ENCODE data around the gene FTCD.
"Not testable (repeated sequence)": the region's sequence is repeated elsewhere in the genome, so short reads cannot be mapped to it uniquely, and the experiment has no call there.

FTCD gene, protein sequence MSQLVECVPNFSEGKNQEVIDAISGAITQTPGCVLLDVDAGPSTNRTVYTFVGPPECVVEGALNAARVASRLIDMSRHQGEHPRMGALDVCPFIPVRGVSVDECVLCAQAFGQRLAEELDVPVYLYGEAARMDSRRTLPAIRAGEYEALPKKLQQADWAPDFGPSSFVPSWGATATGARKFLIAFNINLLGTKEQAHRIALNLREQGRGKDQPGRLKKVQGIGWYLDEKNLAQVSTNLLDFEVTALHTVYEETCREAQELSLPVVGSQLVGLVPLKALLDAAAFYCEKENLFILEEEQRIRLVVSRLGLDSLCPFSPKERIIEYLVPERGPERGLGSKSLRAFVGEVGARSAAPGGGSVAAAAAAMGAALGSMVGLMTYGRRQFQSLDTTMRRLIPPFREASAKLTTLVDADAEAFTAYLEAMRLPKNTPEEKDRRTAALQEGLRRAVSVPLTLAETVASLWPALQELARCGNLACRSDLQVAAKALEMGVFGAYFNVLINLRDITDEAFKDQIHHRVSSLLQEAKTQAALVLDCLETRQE

DNA sequence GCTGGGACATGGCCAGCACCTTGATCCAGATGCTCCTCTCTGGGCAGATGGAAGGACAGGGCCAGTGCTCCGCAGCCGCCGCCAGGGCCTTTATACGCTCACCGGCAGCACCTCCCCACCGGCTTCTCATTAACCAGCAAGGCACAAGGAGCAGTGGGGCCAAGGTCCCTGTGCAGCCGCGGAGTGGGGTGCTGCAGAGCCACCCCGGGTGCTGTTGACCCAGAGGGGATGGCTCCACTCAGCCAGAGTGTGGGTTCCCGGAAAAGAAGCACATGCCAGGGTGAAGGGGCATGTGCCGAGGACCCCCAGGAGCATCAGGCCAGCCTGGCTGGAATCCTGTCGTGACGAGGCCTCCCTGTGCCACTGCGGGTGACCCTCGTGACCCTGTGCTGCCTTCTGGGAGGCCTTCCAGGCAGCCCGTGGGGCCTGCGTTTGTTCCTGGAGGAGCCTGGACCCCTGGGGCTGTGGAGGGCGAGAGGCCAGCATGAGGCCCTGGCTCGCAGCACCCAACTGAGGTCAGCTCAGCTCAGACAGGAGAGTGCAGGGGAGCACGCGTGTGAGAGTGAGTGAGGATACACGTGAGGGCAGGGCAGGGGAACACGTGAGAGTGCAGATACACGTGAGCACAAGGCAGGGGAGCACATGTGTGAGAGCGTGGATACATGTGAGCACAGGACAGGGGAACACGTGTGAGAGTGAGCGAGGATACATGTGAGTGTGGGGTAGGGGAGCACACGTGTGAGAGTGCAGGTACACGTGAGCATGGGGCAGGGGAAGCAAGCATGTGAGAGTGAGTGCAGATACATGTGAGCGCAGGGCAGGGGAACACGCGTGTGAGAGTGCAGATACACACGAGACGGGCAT, at the start of gene FTCD:
Gene FTCD (minus strand): TSS at position 66 of the 864 bp plus-strand sequence. CDS start 56 bp downstream, at position 10.
- FAIRE-seq, result no peak

DNA sequence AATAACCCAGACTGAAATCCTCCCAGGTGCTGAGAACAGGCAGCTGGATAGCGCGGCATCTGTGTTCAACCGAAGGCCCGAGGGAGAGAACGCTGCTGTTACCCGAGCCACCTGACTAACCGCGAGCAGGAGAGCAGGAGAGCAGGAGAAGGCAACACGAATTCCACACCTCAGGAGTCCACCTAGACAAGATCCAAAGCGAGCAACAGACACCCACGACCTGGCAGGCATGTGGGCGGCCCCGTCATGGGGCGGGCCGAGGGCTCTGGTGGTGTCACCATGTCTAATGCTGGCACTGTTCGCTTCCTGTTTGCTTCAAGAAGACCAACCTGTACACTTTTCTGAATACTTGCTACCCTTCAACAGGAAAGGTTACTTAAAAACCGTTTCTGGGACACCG, 49.8 kb upstream of the FTCD start:
- no peak for FAIRE-seq

DNA sequence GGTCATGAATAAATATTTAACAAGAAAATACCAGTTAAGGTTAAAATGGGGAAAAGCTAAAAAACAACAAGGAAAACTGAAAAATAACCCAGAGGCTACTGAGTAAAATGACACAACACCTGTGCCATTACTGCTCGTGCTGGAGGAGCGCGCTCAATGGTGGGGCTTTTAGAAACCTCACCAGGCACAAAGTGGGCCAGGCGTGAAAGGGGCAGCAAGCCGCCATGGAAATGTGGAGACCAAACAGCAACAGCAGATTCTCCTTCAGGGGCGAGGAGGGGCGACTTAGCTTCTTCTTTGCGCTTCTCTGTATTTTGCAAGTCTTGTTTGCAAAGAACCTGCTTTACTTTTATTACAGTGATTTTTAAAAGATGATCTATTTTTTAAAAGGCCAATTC, 47.8 kb upstream of the FTCD start:
- FAIRE-seq, result no peak

DNA sequence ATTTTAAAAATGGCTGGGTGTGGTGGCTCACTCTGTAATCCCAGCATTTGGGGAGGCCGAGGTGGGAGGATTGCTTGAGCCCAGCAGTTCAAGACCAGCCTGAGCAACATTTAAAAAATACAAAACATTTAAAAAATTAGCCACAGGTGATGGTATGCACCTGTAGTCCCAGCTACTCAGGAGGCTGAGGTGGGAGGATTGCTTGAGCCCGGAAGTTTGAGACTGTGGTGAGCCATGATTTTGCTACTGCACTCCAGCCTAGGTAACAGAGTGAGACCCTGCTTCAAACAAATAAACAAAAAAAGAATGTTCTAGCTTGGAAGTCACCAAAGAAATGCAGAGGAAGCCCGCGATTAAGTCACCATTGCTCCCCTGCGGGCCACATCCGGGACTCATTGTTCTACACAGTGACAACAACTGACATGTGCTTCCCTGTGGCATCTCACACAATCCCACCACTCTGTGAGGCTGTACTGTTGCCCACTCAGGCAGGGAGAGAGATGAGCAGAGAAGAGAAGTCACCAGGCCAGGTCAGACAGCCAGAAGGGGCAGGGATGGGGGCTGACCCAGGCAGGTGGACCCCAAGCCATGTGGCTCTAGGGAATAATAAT, 47.3 kb upstream of the FTCD start:
- no peak for FAIRE-seq

DNA sequence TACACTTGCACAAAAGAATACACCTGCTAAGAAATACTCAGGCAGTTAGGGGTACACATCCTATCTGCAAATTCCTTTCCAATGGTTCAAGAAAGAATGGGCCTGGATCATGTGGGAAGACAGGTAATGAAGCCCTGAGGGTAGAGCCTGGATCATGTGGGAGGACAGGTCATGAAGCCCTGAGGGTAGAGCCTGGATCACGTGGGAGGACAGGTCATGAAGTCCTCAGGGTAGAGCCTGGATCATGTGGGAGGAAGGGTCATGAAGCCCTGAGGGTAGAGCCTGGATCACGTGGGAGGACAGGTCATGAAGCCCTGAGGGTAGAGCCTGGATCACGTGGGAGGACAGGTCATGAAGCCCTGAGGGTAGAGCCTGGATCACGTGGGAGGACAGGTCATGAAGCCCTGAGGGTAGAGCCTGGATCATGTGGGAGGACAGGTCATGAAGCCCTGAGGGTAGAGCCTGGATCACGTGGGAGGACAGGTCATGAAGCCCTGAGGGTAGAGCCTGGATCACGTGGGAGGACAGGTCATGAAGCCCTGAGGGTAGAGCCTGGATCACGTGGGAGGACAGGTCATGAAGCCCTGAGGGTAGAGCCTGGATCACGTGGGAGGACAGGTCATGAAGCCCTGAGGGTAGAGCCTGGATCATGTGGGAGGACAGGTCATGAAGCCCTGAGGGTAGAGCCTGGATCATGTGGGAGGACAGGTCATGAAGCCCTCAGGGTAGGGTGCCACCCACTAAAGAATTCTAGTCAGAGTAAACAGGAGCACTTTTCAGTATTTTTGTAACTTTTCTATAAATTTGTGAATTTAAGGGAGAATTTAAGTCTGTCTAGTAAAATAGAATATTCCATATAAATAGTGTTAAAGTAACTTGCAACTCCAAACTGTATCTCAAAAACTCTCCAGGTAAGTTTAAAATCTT, 45.8 kb upstream of the FTCD start:
- not testable (repeated sequence) for FAIRE-seq

DNA sequence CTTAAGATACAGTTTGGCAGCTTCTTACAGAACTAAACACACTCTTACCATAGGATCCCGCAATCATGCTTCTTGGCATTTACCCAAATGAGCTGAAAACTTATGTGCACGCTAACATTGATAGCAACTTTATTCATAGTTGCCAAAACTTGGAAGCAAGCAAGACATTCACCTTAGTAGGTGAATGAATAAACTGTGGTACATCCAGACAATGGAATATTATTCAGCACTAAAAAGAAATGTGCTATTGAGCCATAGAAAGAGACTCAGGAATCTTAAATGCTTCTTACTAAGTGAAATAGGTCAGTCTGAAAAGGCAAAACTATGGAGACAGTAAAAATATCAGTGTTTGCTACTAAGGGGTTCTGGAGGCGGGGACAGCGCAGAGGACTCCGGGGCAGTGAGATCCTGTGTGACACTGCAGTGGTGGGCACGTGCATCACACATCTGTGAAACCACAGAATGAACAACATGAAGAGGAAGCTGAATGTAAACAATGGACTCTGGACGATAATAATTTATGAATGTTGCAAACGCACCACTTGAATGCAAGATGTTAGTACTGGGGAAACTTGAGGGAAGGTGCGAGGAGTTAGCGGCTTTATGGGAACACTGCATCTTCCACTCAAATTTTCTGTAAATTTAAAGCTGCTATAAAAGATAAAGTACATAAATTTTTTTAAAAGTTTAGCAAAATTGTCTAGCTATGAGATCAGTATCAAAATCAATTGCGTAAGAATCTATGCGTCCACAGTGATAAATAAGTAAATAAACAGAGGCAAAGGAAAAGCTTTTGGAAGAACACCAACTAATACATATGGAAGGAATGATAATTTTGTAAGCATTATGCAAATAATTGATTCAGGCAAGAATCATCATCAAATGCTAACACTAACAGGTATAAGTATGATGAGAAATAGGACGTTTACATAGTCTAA, 44.3 kb upstream of the FTCD start:
- FAIRE-seq, result no peak

DNA sequence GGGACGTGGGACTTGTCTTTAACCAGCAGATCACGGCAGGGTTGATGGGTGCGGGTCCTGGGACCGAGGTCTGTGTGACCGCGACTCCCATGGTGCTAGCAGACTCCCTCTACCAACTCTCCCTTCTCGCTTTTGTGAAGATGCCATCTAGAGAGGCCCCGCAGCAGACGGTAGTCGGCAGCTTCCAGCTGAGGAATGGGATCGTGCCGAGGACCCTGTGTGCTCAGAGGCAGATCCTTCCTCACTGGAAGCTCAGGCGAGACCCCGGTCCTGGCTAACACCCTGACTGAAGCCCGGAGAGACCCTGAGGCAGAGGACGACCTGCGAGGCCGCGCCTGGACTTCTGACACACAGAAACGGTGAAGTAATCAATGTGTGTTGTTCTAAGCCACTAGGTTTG, 41.4 kb upstream of the FTCD start:
- FAIRE-seq, result no peak

DNA sequence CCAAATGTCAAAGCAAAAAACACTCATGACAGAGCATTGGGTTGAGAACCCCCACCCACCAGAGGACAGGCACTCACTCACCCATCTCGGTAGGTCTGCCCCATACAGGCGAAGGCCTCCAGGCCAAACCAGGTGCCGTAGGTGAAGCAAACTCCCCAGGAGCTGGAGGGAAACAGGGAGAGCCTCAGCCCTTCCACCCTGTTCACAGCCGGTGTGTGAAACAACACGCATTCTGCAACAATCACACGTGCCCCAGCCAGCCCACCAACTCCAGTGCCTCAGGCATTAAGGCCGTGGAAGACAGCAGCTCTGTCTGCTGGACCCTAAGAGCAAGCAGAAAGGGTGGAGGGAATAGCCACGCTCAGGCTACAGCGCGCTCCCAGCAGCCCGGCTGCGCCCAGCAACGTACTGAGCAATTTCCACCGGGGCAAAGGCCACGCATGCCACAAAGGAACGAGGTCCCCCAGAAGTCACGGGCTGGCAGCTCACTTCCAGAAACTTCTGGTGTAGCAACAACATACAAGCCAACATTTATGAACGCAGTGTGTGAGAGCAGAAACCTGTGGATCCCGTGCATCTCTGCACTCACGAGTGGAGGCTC, 40.3 kb upstream of the FTCD start:
- FAIRE-seq, result no peak

DNA sequence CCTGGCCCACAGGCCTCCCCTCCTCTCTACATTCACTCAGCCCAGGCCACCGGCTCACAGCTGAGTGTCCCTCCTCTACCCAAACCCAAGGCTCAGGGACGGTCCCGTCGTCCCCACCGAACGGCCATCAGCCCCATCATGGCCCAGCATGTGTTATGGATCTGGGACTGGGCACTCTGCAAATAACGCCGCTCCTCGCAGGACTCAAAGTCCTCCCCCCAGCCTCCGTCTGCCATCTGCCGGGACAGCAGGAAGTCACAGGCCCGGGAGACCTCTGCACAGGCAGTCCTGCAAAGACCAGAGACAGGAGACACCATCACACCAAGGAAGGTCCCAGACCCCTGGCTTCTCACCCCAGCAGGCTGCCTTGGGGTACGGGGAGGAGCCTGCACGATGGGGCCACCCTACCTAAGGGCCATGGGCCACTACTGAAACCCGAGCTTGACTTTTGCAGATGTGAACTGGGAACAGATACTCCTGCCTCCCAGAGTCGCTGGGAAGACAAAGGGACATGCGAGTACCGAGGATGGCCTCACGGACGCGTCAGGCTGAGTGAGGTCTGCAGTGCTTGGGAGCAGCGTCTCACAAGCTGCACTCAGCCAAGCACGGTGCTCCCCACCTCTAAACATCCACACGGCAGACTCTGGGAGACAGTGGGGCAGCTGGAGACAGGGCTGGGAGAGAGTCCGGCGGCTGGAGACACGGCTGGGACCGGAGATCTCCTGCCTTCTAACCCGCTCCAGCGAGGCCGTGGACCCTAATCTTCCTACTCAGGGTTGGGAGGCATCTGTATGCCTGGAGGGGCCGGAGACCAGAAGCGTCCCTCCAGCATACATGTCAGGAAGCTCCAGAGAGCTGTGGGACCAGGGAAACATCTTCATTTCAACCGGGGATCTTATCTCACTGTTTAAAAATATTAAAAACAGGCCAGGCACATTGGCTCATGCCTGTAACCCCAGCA, 39.3 kb upstream of the FTCD start:
- no peak for FAIRE-seq

DNA sequence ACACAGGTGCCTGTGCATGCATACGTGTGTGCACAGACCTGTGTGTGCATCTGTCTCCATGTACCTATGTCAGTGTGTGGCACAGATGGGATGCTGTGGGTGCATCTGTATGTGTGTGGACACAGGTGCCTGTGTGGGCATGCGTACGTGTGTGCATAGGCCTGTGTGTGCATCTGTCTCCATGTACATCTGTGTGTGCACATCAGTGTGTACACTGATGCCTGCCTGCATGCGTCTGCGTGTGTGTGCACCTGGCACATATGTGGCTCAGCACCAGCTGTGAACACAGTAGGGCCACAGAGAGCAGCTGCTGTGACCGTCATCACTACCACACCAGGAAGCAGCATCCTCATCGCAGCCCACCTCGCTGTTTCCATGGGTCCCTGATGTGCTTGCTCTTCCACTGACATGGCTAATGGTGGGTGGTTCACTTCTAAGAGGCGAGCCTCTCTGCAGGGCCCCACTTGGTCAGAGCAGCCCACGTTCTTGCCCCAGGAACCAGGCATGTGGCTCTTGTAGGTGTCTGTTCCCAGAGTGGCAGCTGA, 38.5 kb upstream of the FTCD start:
- FAIRE-seq, result no peak

DNA sequence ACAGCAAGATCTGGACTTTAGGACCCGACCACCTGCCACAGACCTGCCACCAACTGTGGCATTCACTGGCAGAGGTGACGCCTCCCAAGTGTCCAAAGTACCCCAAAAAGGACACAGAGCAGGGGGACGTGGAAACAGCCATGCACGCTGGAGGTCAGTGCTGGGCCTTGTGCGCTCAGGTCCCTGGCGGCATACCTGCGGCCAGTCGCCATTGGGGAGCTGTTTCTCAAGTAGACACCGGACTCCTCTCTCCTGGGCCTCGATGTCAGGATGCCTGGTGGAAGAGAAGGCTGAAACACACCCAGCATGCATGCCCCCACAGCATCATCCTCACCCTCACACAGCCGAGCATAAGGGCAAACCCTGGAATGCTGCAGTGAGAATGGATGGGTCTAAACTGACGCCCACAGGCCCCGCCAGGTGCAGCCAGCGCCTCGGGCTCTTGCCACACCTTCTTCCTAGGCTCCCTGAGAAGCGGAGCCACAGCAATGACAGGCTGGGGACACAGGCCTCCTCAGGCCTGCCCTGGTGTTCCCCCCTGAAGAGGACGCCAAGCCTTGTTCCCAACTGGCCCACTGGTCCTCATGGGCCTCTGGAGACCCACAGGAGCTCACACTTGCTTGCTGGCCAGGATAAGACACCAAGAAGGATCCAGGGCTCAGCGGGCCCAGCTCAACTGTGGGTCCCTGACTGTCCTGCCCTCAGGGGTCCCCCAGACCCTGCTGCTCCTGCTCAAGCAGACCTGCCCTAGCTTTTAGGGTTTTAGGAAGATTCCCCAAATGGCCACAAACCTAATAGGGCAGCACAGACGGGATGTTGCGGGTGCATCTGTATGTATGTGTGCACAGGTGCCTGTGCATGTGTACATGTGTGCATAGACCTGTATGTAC, 36.6 kb upstream of the FTCD start:
- FAIRE-seq, result no peak

DNA sequence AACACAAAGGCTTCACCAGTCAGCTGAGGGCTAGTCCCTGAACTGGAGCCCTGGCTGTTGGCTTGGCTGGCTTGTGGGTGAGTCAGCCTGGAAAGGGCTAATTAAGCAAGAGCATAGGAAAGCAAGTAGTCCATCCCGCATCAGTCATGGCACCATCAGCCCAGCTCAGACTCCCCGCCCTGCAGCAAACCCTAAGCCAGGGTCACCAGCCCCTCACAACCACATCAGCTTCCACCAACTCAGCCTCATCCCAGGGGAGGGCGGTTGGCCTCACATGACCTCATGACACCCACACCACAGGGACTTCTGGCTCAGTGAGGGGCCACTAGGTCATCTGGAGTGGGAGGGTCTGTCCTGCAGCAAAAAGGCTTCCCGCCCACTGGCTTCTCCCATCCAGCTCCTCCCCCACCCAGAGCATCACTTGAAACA, 35.9 kb upstream of the FTCD start:
- no peak for FAIRE-seq

DNA sequence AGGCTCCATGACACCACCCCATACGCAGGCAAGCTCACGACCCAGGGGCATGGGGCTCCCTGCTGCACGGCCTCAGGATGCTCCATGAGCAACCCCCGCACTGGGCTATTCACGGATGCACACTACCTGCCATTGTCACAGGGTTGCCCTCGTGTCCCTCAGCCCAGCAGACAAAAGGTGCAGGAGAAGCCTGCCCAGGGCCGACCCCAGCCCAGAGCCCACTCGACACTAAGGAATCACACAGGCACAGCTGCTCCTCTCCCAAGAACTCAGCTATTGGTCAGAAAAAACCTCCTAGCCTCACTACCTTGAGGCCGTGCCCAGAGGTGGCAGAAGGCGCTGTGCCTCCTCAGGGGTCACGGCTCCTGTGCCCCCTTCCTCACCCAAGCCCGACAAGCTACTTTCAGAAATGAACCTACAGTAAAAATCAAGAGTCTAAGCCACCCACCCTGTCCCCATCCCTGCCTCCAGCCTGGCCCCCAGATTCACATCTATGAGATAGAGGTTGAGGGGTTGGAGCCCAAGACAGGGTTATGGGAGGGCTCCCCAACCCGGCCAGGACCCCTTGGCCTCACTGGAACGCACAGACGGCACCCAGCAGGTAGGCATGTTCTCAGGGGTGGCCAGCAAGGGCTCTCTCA, 35.2 kb upstream of the FTCD start:
- no peak for FAIRE-seq

DNA sequence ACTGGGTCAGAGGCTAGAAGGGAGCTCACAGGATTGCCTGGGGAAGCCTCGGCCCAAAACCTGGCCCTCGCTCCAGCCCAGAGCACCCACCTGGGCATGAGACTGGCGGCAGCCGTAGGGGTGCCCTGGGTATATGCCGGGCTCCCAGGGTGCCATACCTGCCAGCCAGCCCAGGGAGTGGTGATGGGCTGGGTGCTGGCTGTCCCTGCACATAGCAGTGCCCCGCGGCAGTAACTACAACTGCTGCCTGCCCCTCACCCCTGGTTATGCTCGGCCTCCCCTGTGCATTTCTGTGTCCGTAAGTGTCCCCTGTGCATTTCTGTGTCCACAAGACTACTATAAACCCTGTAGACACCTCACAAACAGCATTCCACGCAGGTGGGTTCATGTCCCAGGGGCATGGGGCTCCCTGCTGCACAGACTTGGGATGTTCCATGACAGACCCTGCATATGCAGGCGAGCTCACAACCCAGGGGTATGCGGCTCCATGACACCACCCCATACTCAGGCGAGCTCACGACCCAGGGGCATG, 34.6 kb upstream of the FTCD start:
- no peak for FAIRE-seq

DNA sequence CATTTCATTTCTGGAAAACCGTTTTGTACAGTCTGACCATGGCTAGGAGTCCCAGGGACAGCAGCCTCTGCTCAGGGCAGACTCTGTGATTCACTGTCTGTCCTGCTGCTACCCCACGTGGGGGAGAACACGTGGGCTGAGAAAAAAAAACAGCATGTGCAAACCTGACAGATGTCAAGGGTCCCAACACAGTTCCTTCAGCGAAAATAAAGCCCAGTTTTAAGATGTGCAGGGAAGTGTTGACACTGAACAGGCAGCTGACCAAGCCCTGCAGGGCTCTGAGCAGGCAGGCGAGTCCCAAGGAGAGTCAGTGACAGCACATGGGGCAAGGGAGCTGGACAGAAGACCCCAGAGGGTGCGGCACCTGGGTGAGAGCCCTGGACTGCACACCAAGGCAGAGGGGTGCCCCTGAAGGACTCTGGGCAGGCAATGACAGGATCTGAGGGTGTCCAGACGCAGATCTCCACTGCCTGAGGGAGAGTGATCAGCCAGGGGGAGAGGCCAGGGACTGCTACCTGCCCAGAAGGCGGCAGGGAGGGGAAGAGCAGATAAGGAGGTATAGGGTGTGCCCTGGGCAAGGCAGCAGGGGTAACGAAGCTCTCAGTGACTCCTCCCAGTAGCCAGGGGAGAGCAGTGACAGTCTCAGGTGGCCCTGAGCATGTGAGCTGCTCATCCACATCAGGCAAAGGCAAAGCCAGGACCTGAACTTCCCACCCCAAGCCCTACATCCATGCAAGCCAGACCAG, 34.0 kb upstream of the FTCD start:
- FAIRE-seq, result no peak

Measured in islet of Langerhans (tissue), 1 donor.